GM19328 (cell line): Measurements from ENCODE around the gene DGKA.

Source experiments
- ATAC-seq: cut with Tn5 transposase; IDR thresholded peaks from one replicate; pipeline ENCODE4 v1.9.1; 2021; ENCODE audit warnings: mild to moderate bottlenecking, moderate library complexity; ENCODE audit not compliant: unreplicated experiment

The DGKA gene

DNA sequence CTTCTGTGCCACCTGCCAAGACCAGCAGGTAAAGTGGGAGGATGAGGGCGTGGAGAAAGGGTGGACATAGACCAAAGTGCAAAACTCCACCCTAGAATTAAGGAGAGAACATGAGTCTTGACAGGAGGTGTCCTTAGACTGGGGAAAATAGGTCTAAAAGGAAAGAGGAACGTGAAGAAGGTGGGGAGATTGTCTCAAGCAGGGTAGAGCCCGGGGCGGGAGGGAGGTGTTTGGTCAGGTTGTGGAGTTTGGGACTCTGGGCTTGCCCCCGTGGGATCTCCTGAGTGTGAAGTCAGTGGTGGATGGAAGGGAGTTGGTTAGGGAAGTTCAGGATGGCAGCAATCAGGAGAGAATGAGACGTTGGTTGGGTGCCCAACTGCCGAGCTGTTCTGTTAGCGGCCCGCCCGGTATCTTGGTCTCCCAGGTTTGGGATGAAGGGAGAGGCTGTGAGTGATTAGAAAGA is 386 bp downstream of the DGKA start:
- no peak for ATAC-seq

- ATAC-seq = no peak
Observed at GRCh38 chr12:55931780-55932550, 1.0 kb downstream of the DGKA start.

- no peak for ATAC-seq
Observed at GRCh38 chr12:55932551-55932910, 1.6 kb downstream of the DGKA start.

- no peak for ATAC-seq
Observed at GRCh38 chr12:55933169-55933798, 2.3 kb downstream of the DGKA start.

DNA sequence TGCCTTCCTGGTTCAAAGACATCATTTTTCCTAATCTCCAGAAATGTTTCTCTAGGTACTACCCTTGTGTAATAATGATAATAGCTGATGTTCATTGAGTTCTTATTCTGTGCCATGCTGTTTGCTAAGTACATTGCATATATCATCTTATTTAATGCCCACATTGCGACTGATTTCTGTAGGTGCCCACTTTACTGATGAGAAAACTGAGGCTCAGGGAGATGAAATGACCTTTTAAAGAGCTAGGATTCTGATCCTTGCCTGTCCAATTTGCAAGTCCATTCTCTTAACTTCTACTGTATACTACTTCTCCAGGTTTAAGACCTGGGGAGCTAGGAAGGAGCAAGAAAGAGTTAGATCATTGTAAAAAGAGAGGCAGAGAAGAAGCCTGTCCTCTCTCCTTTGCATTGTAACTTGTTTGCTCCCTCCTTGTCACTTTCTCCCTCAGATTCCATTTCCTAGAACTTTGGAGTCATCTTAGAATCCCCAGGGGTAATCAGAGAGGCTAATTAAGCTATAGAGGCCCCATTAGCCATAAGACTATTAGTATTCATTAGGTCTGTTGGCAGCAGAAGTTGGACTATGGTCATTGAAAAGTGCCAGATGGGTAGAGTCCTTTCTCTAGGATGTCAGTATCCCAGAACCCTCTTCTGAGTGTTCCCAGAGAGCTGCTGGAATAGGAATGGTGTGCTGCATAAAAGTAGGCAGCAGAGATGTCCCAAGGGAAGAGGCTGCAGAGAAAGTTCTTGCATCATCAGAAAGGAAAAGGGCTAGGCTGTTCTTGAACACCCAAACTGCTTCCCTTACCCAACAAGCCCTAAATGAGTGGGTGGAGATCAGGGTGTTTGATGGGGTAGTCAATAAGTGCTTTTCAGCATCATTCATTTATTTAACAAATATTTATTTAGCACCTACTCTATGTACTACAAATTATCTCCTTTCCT is 3.1 kb downstream of the DGKA start:
- ATAC-seq = no peak

DNA sequence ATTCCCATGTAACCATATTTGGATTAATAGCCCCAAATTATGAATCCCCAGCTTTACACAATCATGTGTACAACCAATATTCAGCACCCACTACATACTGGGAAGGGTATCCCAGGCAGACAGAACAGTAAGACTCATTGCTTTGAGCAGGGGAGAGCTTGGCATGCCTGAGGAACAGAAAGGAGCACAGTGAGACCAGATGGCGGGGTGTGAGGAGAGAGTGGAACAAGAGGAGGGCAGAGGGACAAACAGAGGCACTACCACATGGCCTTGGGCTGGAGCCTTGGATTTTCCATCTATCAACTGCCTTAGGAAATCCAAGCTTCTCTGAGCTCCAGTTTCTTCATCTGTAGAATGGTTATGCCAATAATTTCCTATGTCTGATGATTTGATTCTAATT is 3.8 kb downstream of the DGKA start:
- ATAC-seq = no peak

GRCh38 chr12:55935738-55936151 is 4.8 kb downstream of the DGKA start:
- ATAC-seq = no peak

DNA sequence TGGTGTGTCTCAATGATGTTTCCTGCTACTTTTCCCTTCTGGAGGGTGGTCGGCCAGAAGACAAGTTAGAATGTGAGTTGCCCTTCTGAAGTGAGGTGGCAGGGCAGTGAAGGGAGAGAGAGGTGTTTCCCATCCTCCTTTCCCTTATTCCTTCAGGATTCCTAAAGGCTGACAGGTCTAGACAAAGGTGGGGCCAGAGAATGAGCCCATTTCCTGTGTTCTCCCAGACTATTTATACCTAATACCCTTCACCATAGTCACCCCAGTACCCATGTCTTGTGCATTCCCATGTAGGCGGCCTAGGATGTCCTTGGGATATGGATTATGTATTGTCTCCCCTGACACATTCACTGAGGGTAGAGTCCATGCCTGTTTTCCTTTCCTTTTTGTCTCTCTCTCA is 7.0 kb downstream of the DGKA start:
- ATAC-seq = no peak

DNA sequence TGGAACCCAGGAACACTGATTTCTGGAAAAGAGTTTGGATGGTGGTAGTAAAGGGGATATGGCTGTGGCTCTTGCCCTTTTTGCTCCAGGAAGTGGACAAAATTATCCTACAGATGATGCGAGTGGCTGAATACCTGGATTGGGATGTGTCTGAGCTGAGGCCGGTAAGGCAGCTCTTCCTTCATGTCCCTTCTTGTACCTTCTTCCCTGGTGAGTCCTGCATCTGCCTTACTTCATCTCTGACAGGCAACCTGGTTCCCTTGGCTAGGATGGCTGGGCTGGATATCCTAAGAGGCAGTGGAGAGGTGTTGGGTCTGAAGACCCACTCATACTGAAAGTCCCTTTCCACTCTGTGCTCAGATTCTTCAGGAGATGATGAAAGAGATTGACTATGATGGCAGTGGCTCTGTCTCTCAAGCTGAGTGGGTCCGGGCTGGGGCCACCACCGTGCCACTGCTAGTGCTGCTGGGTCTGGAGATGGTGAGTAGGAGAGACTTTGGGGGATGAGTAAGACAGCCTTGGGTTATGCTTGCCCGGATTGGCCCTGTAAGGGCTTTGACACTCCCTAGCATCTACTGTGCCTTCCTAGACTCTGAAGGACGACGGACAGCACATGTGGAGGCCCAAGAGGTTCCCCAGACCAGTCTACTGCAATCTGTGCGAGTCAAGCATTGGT is 8.0 kb downstream of the DGKA start:
- ATAC-seq = no peak

GRCh38 chr12:55940065-55940732 is 9.2 kb downstream of the DGKA start:
- peak; percentile 91 for ATAC-seq

DNA sequence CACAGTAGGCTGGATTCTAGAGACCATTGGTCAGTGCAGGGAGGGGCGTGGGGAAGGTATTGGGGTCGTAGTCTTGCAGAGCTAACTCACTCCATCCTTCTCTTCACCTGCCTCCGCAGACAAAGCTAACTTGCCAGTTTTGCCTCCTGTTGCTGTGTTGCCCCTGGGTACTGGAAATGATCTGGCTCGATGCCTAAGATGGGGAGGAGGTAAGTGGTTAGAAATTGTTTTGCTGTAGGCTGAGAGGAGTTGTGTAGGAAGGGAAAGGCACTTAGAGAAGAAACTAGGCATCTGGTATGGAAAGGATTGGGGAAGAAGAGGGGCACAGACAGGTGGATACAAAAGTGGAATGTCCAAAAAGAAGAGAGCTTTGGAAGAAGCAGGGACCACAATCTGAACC is 11.1 kb downstream of the DGKA start:
- ATAC-seq = no peak

DNA sequence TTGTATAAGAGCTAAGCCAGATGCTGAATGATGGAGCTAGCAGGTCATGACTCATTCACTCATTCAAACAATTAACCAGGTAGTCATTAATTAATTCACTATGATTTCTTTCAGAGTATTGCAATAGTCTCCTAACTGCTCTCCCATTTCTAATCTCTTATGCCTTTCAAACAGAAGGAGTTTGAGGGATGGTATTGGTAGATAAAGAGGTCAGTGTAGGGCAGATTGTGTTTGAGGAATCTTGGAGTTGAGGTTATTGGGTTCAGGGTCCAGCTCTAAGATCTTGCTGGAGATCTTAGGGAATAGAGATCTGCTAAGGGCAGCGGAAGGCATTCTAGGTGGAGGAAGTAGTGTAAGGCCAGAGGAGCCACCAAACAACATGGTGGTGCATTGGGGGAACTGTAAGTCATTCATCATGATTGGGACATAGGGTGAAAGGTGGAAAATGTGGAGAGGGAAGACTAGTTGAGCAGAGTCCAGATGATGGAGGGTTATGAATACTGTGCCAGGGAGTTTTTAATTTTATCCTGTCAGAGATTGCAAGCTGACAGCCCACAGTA is 11.7 kb downstream of the DGKA start:
- no peak for ATAC-seq

DNA sequence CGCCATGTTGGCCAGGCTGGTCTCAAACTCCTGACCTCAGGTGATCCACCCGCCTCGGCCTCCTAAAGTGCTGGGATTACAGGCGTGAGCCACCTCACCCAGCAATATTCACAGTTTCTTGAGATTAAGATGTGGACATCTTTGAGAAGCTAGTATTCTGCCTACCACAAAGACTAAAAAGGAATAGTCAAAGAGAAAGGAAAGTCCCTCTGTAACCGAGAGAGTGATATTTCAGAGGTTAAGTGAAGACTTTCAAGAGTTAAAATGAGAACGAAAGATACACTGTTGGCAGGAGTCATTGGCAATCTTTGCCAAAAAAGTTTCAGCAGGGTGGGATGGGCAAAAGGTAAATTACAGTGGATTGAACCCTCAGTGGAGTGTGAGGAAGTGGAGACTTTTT is 15.6 kb downstream of the DGKA start:
- ATAC-seq = no peak

- ATAC-seq = no peak
Observed at GRCh38 chr12:55955344-55955743, 24.4 kb downstream of the DGKA start.

DNA sequence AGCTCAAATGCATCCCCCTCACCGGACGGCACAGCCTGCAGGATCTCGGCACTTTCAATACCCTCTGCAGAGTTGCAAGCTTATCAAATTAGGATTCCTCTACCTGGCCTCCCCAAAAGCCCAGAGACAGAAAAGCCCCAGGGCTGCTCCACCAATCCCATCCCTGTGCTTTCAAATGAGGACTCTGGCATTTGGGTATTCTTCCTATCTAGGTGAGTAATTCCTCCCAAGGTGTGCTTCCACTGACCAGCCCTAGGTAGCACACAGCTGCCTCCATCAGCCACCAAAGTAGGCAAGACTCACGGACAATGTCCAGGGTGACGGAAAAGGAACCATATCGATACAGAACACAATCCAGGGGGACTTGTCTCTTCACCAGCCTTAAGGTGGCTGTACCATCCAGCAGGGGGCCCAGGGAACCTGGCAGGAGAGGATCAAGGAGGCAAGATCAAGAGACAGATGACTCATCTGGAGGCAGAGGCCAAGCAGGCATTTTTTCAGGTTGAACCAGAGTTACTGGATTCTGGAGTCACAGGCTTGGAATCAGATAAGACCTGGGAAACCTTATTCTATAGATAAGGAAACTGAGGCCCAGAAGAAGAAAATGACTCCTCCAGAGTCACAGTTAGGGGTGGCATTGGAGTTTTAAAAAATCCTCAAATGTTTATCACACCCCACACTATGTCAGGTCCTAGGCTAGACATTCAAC is 25.0 kb downstream of the DGKA start:
- ATAC-seq = no peak

GRCh38 chr12:55957106-55957859 is 26.3 kb downstream of the DGKA start:
- no peak for ATAC-seq

DNA sequence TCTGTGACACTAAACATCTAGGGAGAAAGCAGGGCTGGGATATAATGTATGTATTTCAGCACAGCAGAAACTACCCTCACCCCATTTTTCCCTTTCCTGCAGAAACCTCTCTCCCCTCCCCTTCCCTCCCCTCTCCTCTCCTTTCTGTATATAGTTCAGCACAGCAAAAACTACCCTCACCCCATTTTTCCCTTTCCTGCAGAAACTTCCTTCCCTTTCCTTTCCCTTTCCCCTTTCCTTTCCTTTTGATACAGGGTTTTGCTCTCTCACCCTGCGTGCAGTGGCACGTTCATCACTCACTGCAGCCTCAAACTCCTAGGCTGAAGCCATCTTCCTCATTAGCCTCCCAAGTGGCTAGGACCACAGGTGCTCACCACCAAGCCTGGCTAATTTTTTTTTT is 32.8 kb downstream of the DGKA start:
- ATAC-seq = no peak

DNA sequence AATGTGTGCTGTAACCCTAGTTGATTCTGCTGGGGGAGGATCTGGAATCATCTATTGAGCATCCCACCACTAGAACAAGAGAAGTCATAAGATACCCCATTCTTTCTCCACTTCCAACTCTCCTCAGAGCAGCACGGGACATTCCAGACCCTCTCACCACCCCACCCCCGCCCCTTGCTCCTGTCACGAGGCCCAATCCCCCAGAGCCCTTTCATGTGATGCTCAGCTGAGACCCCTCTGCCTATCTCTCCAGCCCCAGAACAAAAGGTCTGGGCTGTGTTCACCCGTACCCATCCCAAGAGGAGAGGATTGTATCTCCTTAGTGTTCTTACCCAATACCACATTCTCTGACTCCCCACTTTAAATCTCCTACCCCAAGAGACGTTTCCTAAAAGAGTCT is 34.3 kb downstream of the DGKA start:
- no peak for ATAC-seq

GRCh38 chr12:55965941-55966407 is 35.0 kb downstream of the DGKA start, which contains the start of gene PMEL:
Gene PMEL, minus strand, starts transcription at chr12:55966042. Its CDS starts 31 bp downstream, at chr12:55966011.
- ATAC-seq = no peak
